Thymus (tissue), 11 donors: ENCODE data around the gene C2. TPM values are rescaled to one million over a fixed set of nuclear protein-coding genes. Genes with fewer than 3 reads are reported as not detected.

Source experiments
- DNase-seq, 9 donors: peaks; one replicate each; pipeline ENCODE4 v3.0.0-alpha.2; 2013; ENCODE audit warnings: low spot score in 9 of 9, low read depth in 6 of 9, missing footprints in 1 of 9
- H3K27ac ChIP-seq, 2 donors: one replicate each; pipeline ENCODE4 v1.5.1; 2013; ENCODE audit warnings: control low read depth in 1 of 2, low read depth in 1 of 2, low read length in 1 of 2, mild to moderate bottlenecking in 1 of 2, moderate library complexity in 1 of 2
- H3K27me3 ChIP-seq, 2 donors: one replicate each; pipeline ENCODE4 v1.5.1; 2013; ENCODE audit warnings: low read length in 1 of 2; ENCODE audit not compliant: control insufficient read depth in 2 of 2, insufficient read depth in 1 of 2
- H3K36me3 ChIP-seq, 2 donors: one replicate each; pipeline ENCODE4 v1.5.1; 2013; ENCODE audit warnings: low read length in 1 of 2, mild to moderate bottlenecking in 1 of 2, moderate library complexity in 1 of 2; ENCODE audit not compliant: control insufficient read depth in 2 of 2, insufficient read depth in 2 of 2
- H3K4me1 ChIP-seq, 2 donors: one replicate each; pipeline ENCODE4 v1.5.1; 2013; ENCODE audit warnings: low read length in 2 of 2; ENCODE audit not compliant: control insufficient read depth in 2 of 2, insufficient read depth in 2 of 2
- H3K4me3 ChIP-seq, 2 donors: one replicate each; pipeline ENCODE4 v1.5.1; 2013; ENCODE audit warnings: low read length in 2 of 2, control low read depth in 1 of 2, mild to moderate bottlenecking in 1 of 2
- H3K9me3 ChIP-seq, 2 donors: one replicate each; pipeline ENCODE4 v1.5.1; 2013; ENCODE audit warnings: low read length in 1 of 2, mild to moderate bottlenecking in 1 of 2; ENCODE audit not compliant: control insufficient read depth in 2 of 2, insufficient read depth in 1 of 2
- WGBS: extraction: QIAGEN DNeasy Blood & Tissue Kit; methylation state at CpG from one replicate; pipeline ENCODE4 v1.1.7; 2013; 5-methylcytosine and 5-hydroxymethylcytosine counted together
- polyA plus RNA-seq: library from polyadenylated mRNA; stranded (reverse); fragments of 200-250 nt; gene quantifications from one replicate; pipeline ENCODE4 v1.2.3, GENCODE V29; 2013
- total RNA-seq: library from RNA; stranded (reverse); fragments of 120-200 nt; gene quantifications from one replicate; pipeline ENCODE4 v1.2.4, GENCODE V29; 2013
- donor health status: healthy.

Gene C2
- total and polyA plus RNA-seq, 2 donors: 9.0 to 10.3 TPM

DNA sequence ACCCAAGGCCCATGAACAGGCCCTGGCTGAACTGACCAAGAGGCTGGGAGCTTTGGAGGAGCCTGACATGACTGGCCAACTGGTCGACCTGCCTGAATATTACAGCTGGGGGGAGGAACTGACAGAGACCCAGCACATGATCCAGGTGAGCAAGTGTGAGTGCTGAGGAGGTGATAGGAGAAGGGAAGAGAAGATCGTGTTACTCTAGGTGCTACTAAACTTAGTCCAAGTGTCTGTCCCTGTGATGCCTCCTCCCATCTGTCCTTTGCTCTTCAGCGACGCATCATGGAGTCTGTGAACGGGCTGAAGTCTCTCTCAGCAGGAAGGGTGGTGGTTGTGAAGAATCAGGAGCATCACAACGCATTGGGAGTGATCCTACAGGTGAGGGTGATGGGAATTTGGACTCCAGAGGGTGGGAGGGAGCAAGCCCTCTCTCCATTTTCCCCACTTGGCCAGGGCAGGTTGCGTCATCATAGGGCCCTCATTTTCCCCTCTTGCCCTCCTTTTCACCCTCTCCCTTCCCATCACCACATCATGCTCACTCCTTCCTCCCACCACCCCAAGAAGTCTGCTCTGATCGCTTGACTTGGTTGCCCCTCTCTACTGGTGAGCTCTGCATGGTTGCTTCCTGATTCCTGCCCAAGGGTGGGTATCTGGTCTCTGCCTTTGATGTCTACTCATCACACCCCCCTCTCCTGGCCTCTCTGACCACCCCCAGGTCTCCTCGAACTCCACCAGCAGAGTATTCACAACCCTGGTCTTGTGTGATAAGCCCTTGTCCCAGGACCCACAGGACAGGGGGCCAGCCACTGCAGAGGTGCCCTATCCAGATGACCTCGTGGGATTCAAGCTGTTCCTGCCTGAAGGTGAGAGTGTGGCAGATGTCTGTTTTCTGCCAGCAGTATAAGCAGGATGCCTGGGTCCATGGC, 39.7 kb downstream of the C2 start:
- H3K4me3 ChIP-seq: no peak overlapping the region
- H3K27me3 ChIP-seq: no peaks in the 10 kb centered on the region
- 95% methylated on average over 10 of the region's 10 CpGs for WGBS
- H3K9me3 ChIP-seq: peaks cover 0 to 3% of the 10 kb centered on the region in 2 donors
- H3K4me1 ChIP-seq: peaks cover 12 to 17% of the 10 kb centered on the region in 2 donors
- peaks cover 78 to 79% of the 10 kb centered on the region in 2 donors for H3K36me3 ChIP-seq
- H3K27ac ChIP-seq: no peak overlapping the region
- no peak for DNase-seq

DNA sequence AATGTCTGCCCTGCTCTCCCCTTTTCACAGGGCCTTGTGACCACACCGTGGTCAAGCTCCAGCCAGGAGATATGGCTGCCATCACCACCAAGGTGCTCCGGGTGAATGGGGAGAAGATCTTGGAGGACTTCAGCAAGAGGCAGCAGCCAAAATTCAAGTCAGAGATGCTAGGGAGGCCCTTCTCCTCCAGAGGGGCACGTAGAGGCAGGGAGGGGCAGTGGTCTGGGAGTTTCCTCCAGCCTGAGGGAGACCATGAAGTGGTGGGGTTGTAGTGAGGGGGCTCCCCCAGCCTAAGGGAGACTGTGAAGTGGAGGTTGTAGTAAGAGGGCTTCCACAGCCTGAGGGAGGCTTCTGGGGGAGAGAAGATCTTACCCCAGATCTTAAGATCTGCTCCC, 40.4 kb downstream of the C2 start:
- no peaks in the 10 kb centered on the region for H3K27me3 ChIP-seq
- H3K36me3 ChIP-seq: peaks cover 72% of the 10 kb centered on the region in 2 donors
- WGBS: 95% methylated on average over 3 of the region's 3 CpGs
- peaks cover 16 to 22% of the 10 kb centered on the region in 2 donors for H3K4me1 ChIP-seq
- H3K4me3 ChIP-seq: no peak overlapping the region
- no peak for DNase-seq
- no peak overlapping the region for H3K27ac ChIP-seq
- H3K9me3 ChIP-seq: peaks cover 1 to 3% of the 10 kb centered on the region in 2 donors

DNA sequence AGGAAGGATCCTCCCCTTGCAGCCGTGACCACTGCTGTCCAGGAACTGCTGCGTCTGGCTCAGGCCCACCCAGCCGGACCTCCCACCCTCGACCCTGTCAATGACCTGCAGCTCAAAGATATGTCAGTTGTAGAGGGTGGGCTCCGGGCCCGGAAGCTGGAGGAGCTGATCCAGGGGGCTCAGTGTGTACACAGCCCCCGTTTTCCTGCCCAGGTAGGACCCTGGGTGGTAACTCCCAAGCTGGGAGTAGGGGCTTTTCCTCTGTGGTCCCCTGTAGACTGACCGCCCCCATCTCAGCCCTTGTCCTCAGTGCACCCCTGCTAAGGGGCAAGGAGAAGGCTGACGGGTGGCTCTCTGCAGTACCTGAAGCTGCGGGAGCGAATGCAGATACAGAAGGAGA, 40.8 kb downstream of the C2 start:
- 96% methylated on average over 11 of the region's 11 CpGs for whole genome bisulfite sequencing
- H3K27me3 ChIP-seq: no peaks in the 10 kb centered on the region
- DNase-seq: no peak
- H3K9me3 ChIP-seq: peaks cover 1 to 3% of the 10 kb centered on the region in 2 donors
- no peak overlapping the region for H3K4me3 ChIP-seq
- no peak overlapping the region for H3K27ac ChIP-seq
- peaks cover 68% of the 10 kb centered on the region in 2 donors for H3K36me3 ChIP-seq
- peaks cover 18 to 24% of the 10 kb centered on the region in 2 donors for H3K4me1 ChIP-seq

DNA sequence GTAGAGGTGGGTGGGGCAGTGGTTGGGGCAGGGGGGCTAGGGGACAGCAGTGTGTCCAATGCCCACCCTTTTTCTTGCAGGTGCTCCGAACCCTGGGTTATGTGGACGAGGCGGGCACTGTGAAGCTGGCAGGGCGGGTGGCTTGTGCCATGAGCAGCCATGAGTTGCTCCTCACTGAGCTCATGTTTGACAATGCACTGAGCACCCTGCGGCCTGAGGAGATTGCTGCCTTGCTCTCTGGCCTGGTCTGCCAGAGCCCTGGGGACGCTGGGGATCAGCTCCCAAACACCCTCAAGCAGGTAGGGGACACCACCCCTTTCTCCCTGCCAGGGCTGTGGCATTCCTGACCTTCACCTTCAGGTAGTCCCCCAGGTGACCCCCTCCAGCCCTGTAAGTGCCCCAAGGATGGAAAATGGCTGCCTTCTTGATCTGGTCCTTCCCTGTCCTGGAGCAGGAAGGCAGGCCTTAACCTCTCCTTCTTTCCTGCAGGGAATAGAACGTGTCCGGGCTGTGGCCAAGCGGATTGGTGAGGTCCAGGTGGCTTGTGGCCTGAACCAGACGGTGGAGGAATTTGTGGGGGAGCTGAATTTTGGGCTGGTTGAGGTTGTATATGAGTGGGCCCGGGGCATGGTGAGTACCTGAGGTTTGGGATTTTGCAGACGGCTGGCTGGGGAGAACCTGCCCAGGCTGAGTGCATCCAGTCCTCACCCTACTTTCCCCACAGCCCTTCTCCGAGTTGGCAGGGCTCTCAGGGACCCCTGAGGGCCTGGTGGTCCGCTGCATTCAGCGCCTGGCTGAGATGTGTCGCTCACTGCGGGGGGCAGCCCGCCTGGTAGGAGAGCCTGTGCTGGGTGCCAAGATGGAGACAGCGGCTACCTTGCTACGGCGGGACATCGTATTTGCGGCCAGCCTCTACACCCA, 41.5 kb downstream of the C2 start:
- no peak for DNase-seq
- no peak overlapping the region for H3K27ac ChIP-seq
- 94% methylated on average over 23 of the region's 23 CpGs for WGBS
- no peak overlapping the region for H3K4me3 ChIP-seq
- H3K4me1 ChIP-seq: peaks cover 18 to 24% of the 10 kb centered on the region in 2 donors
- H3K36me3 ChIP-seq: peaks cover 60 to 61% of the 10 kb centered on the region in 2 donors
- H3K9me3 ChIP-seq: peaks cover 1 to 3% of the 10 kb centered on the region in 2 donors
- H3K27me3 ChIP-seq: no peaks in the 10 kb centered on the region

DNA sequence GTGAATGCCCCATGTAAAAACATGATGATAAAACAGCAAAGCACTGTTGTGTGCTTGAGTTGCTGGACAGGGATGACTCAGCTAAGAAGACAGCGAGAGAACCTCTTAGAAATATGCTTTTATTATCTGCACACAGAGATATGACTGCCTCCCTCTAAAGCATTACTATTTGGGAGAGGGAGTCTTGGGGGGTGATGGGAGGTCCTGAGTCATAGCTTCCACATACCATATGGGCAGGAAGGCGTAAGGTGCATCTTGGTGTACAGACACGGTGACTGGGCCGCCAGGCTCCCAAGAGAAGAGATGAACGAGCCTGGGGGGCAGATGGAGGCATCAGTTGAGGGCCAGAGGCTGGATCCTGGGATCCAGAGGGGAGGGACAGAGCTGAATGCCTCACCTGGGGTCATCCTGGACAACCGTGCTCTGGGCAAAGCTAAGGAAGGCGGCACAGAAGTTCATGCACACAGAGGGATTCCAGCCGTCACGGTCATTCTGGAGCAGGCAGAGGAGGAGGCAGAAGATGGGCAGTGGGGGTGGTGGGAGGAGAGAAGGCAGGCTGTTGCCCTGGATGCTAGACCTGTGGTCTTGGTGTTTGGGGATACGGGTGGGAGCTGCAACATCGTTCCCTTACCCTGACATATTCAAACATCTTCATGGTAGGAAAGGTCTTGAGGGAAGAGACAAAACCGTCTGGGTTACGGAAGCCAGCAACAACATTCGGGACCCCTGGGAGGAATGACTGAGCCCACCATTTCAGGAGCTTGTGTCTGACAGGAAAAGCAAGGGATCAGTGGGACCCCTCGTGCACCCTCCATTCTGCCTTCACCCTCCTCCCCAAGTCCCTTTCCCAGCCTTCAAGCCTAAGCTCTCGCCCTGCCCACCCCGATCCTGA, 42.4 kb downstream of the C2 start:
- Histone ChIP-seq H3K9me3 (peaks cover 1 to 3% of the 10 kb centered on the region in 2 donors), H3K27me3 (no peaks in the 10 kb centered on the region), H3K27ac (no peak overlapping the region), H3K4me3 (no peak overlapping the region), H3K4me1 (peaks cover 18 to 24% of the 10 kb centered on the region in 2 donors), H3K36me3 (peaks cover 52 to 54% of the 10 kb centered on the region in 2 donors)
- DNase-seq: no peak
- whole genome bisulfite sequencing: 96% methylated on average over 17 of the region's 17 CpGs

DNA sequence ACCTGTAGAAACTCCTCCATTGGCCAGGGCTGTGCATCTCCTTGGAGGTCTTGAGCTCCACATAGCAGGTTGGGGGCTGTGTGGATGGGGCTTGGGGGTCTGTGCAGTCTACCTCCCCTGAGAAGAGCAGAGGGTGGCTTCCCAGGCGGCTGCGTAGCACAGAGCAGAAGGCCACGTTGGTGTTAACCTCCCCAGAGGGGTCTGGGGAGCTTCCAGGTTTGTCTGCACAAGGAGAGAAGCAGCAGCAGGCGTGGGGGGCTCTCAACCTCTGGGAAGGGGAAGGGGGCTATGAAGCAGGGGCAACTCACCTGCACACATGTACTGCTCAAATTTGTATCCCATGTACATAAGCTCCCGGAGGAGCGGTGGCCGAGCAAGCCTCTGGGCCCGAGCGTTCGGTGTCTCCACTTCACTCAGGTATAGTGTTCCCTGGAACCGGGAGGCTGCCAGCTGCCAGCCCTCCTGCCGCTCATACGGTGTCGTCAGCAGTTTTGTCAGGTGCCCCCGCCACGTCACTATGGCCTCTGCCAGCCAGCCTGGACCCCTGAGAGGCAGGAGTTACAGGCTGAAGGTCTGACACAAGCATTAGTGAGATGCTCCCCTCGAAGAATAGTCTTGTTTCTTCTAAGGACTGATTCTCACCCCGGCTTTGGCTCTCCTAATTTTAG, 43.2 kb downstream of the C2 start:
- no peak for DNase-seq
- Histone ChIP-seq H3K9me3 (peaks cover 1 to 3% of the 10 kb centered on the region in 2 donors), H3K27ac (peak overlapping the region; percentile 99), H3K27me3 (no peaks in the 10 kb centered on the region), H3K36me3 (peaks cover 47 to 48% of the 10 kb centered on the region in 2 donors), H3K4me3 (peak overlapping the region; percentile 78 to 99), H3K4me1 (peaks cover 18 to 24% of the 10 kb centered on the region in 2 donors)
- 94% methylated on average over 18 of the region's 18 CpGs for WGBS

DNA sequence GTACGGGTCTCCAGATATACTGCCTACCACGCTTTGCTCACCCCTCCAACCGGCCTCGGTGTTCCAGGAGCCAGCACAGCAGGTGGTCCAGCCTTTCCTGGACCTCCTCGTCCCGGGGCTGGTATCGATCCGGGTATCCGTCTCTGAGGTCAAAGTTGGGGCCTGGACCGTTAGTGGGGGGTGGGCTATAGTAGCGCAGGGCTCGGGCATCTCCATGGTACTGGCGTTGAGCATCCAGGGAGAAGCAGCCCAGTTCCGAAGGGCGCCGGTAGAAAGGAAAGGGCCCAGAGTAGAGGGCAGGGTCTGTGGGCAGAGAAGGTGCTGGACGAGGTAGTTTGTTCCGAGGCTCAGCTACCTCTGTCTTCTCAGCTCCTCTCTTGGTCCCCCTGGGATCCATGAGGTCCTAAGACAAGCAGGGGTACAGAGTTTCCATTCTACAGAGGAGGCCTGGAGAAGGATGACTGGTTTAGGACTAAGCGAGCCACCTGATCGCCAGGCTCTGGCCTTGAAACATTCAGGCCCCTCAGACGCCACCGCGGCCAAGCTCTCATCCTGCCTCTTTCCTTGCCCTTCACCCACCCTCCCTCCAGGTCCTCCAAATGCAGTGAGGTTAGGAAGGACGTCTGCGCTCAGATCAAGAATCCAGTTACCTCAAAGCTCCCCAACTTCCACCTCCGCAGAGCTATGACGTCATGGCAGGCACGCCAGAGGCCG, 43.9 kb downstream of the C2 start:
- Histone ChIP-seq H3K4me1 (peaks cover 18 to 24% of the 10 kb centered on the region in 2 donors), H3K27me3 (no peaks in the 10 kb centered on the region), H3K27ac (peak overlapping the region; percentile 99), H3K36me3 (peaks cover 41% of the 10 kb centered on the region in 2 donors), H3K4me3 (peak overlapping the region; percentile 78 to 99), H3K9me3 (peaks cover 1 to 3% of the 10 kb centered on the region in 2 donors)
- WGBS: 31% methylated on average over 29 of the region's 29 CpGs
- no peak for DNase-seq
